Parathyroid adenoma (tissue), 2 donors: ENCODE results near the gene CARD18.

Experiments
- H2AFZ ChIP-seq: fragments of 300-600 bp; sonication (generic); one replicate; pipeline ENCODE4 v1.7.0; 2017; ENCODE audit warnings: antibody characterized with exemption, mild to moderate bottlenecking
- H3K27ac ChIP-seq: fragments of 300-600 bp; sonication (generic); one replicate; pipeline ENCODE4 v1.7.0; 2017
- H3K27me3 ChIP-seq: fragments of 300-600 bp; sonication (generic); one replicate; pipeline ENCODE4 v1.7.0; 2017; ENCODE audit warnings: low read length; ENCODE audit not compliant: control insufficient read depth, insufficient read depth
- H3K36me3 ChIP-seq: fragments of 300-600 bp; sonication (generic); one replicate; pipeline ENCODE4 v1.7.0; 2017; ENCODE audit warnings: low read length; ENCODE audit not compliant: control insufficient read depth, insufficient read depth
- H3K4me1 ChIP-seq: fragments of 300-600 bp; sonication (generic); one replicate; pipeline ENCODE4 v1.7.0; 2017; ENCODE audit warnings: control low read depth
- H3K4me2 ChIP-seq: fragments of 300-600 bp; sonication (generic); one replicate; pipeline ENCODE4 v1.7.0; 2017; ENCODE audit warnings: low read length
- H3K4me3 ChIP-seq: fragments of 300-600 bp; sonication (generic); one replicate; pipeline ENCODE4 v1.7.0; 2017; ENCODE audit warnings: low read depth, low read length
- H3K79me2 ChIP-seq: fragments of 300-600 bp; sonication (generic); one replicate; pipeline ENCODE4 v1.7.0; 2017; ENCODE audit warnings: control low read depth
- H3K9ac ChIP-seq: fragments of 300-600 bp; sonication (generic); one replicate; pipeline ENCODE4 v1.7.0; 2017; ENCODE audit warnings: mild to moderate bottlenecking
- H3K9me3 ChIP-seq: fragments of 300-600 bp; sonication (generic); one replicate; pipeline ENCODE4 v1.7.0; 2017; ENCODE audit warnings: low read length; ENCODE audit not compliant: control insufficient read depth
- TF ChIP-seq, protein P1 (sequence below): fragments of 300-600 bp; sonication (generic); IDR thresholded peaks from one replicate; pipeline ENCODE4 v1.7.0; 2017; ENCODE audit warnings: antibody characterized with exemption, mild to moderate bottlenecking
- donor health status: primary hyperparathyroidism.

The CARD18 gene

DNA sequence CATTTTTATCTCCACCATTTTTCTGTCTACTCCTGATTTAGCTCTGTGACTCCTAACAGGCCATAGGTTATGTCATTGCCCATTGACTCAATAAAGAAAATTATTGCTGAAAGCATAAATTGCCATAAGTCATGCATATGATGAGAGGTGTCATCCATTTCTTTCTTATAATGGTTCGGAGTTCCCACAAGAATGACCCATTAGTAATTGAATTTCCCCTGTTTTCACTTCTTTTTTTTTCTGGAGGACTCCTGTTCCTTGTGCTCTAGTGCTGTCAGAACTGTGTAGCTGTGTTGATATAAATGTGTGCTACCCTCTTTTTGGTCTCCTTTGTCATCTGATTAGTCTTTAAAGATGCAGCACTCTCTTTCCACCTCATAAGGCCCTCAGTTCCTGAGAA is 22.9 kb upstream of the CARD18 start:
- Histone ChIP-seq H3K27ac (no peak overlapping the region), H3K4me2 (no peak overlapping the region), H2AFZ (no peak overlapping the region), H3K4me3 (no peak overlapping the region), H3K36me3 (no peaks in the 10 kb centered on the region), H3K27me3 (no peaks in the 10 kb centered on the region), H3K4me1 (no peaks in the 10 kb centered on the region), H3K79me2 (no peaks in the 10 kb centered on the region), H3K9me3 (no peaks in the 10 kb centered on the region), H3K9ac (no peak overlapping the region)
- TF ChIP-seq, protein P1, sequence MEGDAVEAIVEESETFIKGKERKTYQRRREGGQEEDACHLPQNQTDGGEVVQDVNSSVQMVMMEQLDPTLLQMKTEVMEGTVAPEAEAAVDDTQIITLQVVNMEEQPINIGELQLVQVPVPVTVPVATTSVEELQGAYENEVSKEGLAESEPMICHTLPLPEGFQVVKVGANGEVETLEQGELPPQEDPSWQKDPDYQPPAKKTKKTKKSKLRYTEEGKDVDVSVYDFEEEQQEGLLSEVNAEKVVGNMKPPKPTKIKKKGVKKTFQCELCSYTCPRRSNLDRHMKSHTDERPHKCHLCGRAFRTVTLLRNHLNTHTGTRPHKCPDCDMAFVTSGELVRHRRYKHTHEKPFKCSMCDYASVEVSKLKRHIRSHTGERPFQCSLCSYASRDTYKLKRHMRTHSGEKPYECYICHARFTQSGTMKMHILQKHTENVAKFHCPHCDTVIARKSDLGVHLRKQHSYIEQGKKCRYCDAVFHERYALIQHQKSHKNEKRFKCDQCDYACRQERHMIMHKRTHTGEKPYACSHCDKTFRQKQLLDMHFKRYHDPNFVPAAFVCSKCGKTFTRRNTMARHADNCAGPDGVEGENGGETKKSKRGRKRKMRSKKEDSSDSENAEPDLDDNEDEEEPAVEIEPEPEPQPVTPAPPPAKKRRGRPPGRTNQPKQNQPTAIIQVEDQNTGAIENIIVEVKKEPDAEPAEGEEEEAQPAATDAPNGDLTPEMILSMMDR = no peak

DNA sequence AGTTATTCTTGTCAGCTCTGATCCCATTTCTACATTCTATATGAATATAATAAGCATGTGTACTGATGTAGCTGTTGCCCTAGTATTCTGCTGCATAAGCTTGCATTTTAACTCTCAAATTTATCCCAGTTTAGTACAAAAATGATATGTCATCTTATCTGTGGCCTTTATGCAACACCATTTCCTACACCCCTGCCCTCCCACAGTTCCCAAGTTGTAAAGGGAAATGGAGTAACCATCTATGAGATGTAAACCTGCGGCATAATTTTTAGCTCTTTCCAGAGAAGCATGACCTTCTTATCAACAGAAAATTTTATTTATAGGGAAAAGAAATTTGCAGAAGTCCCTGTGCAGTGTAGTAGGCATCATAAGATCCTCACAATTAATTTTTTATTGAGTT is 18.9 kb upstream of the CARD18 start:
- H2AFZ ChIP-seq = no peak overlapping the region
- H3K36me3 ChIP-seq = no peaks in the 10 kb centered on the region
- H3K4me1 ChIP-seq = no peaks in the 10 kb centered on the region
- H3K9ac ChIP-seq = no peak overlapping the region
- TF ChIP-seq, protein P1 = no peak
- no peak overlapping the region for H3K4me2 ChIP-seq
- no peaks in the 10 kb centered on the region for H3K79me2 ChIP-seq
- no peak overlapping the region for H3K4me3 ChIP-seq
- H3K9me3 ChIP-seq = no peaks in the 10 kb centered on the region
- no peaks in the 10 kb centered on the region for H3K27me3 ChIP-seq
- no peak overlapping the region for H3K27ac ChIP-seq

GRCh38 chr11:105156720-105157119 is 17.2 kb upstream of the CARD18 start:
- Histone ChIP-seq H3K79me2 (no peaks in the 10 kb centered on the region), H3K4me1 (no peaks in the 10 kb centered on the region), H3K27ac (no peak overlapping the region), H3K4me3 (no peak overlapping the region), H3K9ac (no peak overlapping the region), H3K9me3 (no peaks in the 10 kb centered on the region), H2AFZ (no peak overlapping the region), H3K36me3 (no peaks in the 10 kb centered on the region), H3K4me2 (no peak overlapping the region), H3K27me3 (no peaks in the 10 kb centered on the region)
- TF ChIP-seq, protein P1 = no peak

DNA sequence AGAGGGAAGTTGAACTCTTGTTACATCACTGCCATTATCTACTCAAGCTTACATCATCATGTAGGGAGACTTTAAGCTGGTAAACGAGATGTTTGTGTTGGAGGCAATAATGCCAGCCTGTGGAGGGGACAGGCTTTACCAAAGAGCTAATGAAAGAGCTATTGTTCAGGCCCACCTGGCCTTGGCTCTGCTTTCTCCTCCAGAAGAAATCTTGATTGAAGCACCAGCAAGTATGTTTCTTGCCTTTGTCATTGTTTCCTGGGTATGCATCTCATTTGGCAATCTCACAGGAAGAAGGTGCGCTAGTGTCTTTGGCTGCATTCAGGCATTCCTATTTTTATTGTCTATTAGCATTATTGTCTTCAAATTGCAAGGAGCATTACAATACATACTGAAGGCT is 16.7 kb upstream of the CARD18 start:
- Histone ChIP-seq H3K36me3 (no peaks in the 10 kb centered on the region), H2AFZ (no peak overlapping the region), H3K27ac (no peak overlapping the region), H3K4me2 (no peak overlapping the region), H3K27me3 (no peaks in the 10 kb centered on the region), H3K9me3 (no peaks in the 10 kb centered on the region), H3K4me3 (no peak overlapping the region), H3K79me2 (no peaks in the 10 kb centered on the region), H3K9ac (no peak overlapping the region), H3K4me1 (no peaks in the 10 kb centered on the region)
- TF ChIP-seq, protein P1 = no peak

- TF ChIP-seq, protein P1 = no peak
- no peaks in the 10 kb centered on the region for H3K36me3 ChIP-seq
- no peaks in the 10 kb centered on the region for H3K4me1 ChIP-seq
- no peak overlapping the region for H3K4me2 ChIP-seq
- no peak overlapping the region for H3K9ac ChIP-seq
- no peaks in the 10 kb centered on the region for H3K79me2 ChIP-seq
- no peak overlapping the region for H3K27ac ChIP-seq
- H3K9me3 ChIP-seq = no peaks in the 10 kb centered on the region
- no peak overlapping the region for H3K4me3 ChIP-seq
- no peak overlapping the region for H2AFZ ChIP-seq
- H3K27me3 ChIP-seq = no peaks in the 10 kb centered on the region
Observed at GRCh38 chr11:105155679-105156078, 16.1 kb upstream of the CARD18 start.
